Suprapubic skin (tissue), 3 donors: ENCODE measurements around the gene IRF8.

Experiments
- POLR2A ChIP-seq, 2 donors: fragments of 450-650 bp; IDR thresholded peaks; one replicate each; pipeline ENCODE4 v1.6.1; 2017; ENCODE audit warnings: antibody characterized with exemption in 2 of 2, mild to moderate bottlenecking in 2 of 2, moderate library complexity in 2 of 2
- TF ChIP-seq, protein P1 (sequence below), 2 donors: fragments of 200-600 bp in 1 of 2; fragments of 450-650 bp in 1 of 2; sonication (generic) in 1 of 2; IDR thresholded peaks; one replicate each; pipeline ENCODE4 v1.5.1; 2016 to 2019; ENCODE audit warnings: antibody characterized with exemption in 2 of 2, mild to moderate bottlenecking in 1 of 2, moderate library complexity in 1 of 2

DNA sequence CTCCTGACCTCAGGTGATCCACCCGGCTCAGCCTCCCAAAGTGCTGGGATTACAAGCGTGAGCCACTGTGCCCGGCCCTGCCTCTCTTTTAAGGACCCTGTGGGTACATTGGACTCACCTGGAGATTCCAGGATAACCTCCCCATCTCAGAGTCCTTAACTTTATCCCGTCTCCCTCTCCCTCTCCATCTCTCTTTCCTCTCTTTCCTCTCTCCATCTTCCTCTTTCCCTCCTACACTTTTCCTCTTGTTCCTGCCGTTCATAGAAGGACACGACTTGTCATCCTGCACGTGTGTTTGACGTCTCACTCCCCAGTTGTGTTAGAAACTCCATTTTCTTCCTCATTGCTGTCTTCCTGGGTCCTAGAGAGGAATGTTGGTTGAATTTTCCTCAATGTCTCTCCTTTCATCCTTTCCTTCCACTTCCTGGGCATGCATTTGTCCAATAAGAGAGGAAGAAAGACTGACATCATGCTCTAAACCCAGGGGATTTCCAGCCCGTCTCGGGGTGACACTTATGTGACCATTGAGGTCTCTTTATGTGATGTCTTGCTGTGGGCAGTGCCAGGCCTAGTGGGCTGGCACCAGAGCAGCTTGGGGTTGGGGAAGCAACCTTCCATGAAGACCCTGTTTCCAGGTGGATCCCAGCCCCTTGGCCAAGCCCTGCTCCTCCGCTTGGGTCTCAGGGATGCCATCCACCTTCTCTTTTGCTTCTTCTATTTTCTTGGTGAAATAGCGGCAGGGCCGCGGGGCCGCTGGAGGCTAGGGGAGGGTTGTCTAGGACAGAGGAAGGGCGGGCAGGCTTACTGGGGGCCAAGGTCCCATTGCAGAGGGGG lies 39.8 kb upstream of the IRF8 start:
- TF ChIP-seq POLR2A (IDR thresholded peaks at IDR 0.05), result no peak
- TF ChIP-seq, protein P1, sequence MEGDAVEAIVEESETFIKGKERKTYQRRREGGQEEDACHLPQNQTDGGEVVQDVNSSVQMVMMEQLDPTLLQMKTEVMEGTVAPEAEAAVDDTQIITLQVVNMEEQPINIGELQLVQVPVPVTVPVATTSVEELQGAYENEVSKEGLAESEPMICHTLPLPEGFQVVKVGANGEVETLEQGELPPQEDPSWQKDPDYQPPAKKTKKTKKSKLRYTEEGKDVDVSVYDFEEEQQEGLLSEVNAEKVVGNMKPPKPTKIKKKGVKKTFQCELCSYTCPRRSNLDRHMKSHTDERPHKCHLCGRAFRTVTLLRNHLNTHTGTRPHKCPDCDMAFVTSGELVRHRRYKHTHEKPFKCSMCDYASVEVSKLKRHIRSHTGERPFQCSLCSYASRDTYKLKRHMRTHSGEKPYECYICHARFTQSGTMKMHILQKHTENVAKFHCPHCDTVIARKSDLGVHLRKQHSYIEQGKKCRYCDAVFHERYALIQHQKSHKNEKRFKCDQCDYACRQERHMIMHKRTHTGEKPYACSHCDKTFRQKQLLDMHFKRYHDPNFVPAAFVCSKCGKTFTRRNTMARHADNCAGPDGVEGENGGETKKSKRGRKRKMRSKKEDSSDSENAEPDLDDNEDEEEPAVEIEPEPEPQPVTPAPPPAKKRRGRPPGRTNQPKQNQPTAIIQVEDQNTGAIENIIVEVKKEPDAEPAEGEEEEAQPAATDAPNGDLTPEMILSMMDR (IDR thresholded peaks at IDR 0.05), result no peak
